OCI-M2 (cell line): Measurements from ENCODE around the gene FGF12.
A peak's percentile ranks its signal among the peaks of the same experiment; 100 is the strongest.

Source experiments
- DNase-seq: peaks from one replicate; lab custom pipeline; 2025; ENCODE audit not compliant: unreplicated experiment; lab: John Stamatoyannopoulos, UW

FGF12 gene

GRCh38 chr3:192501401-192501800 is 225.9 kb downstream of the FGF12 start:
- no peak for DNase-seq

GRCh38 chr3:192496905-192497587 is 230.3 kb downstream of the FGF12 start:
- DNase-seq: no peak

- no peak for DNase-seq
Measured at GRCh38 chr3:192494174-192494573, 233.2 kb downstream of the FGF12 start.

- DNase-seq: no peak
Measured at GRCh38 chr3:192490720-192491119, 236.6 kb downstream of the FGF12 start.

GRCh38 chr3:192489579-192489978 is 237.8 kb downstream of the FGF12 start:
- no peak for DNase-seq

- no peak for DNase-seq
Measured at GRCh38 chr3:192487033-192487432, 240.3 kb downstream of the FGF12 start.

GRCh38 chr3:192482809-192483208 is 244.5 kb downstream of the FGF12 start:
- DNase-seq: no peak

- DNase-seq: no peak
Measured at GRCh38 chr3:192482391-192482790, 244.9 kb downstream of the FGF12 start.

- no peak for DNase-seq
Measured at GRCh38 chr3:192481638-192482037, 245.7 kb downstream of the FGF12 start.

GRCh38 chr3:192467230-192468140 is 259.9 kb downstream of the FGF12 start:
- peak; percentile 26 for DNase-seq

- DNase-seq: no peak
Measured at GRCh38 chr3:192449036-192449435, 278.3 kb downstream of the FGF12 start.

- DNase-seq: no peak
Measured at GRCh38 chr3:192445770-192446644, 281.3 kb downstream of the FGF12 start.

- DNase-seq: no peak
Measured at GRCh38 chr3:192444791-192445106, 282.6 kb downstream of the FGF12 start.

GRCh38 chr3:192444096-192444790 is 283.1 kb downstream of the FGF12 start:
- DNase-seq: peak; percentile 15

GRCh38 chr3:192435241-192435640 is 292.1 kb downstream of the FGF12 start:
- no peak for DNase-seq

- no peak for DNase-seq
Measured at GRCh38 chr3:192434186-192434585, 293.2 kb downstream of the FGF12 start.

- DNase-seq: no peak
Measured at GRCh38 chr3:192433704-192434103, 293.6 kb downstream of the FGF12 start.

- no peak for DNase-seq
Measured at GRCh38 chr3:192422997-192423342, 304.4 kb downstream of the FGF12 start.

- DNase-seq: no peak
Measured at GRCh38 chr3:192422321-192422996, 304.9 kb downstream of the FGF12 start.

GRCh38 chr3:192419312-192419711 is 308.0 kb downstream of the FGF12 start:
- no peak for DNase-seq
